Activated T-cell treated with anti-CD3 and anti-CD28 coated beads for 1 hour (primary cell): ENCODE measurements around the gene RBFOX2.
"Not testable (repeated sequence)": the region's sequence is repeated elsewhere in the genome, so short reads cannot be mapped to it uniquely, and the experiment has no call there.

Source experiments
- DNase-seq: peaks from one replicate; pipeline ENCODE4 v3.0.0-alpha.2; 2020; ENCODE audit warnings: low read depth

RBFOX2 gene

DNA sequence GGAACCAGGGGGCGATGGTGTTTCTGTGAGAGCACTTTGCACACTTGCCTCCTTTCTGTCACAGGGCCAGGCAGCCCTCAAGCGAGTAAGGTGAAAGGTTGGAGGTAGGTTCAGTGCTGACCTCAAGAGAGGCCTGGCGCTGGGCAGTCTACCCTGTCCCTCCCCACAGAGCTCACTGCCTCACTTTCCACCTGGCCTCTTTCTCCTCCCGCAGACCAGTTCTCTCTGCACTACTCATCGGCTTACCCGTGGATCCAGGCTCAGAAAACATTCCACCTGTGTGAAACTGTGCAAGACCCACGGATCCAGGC lies 294.2 kb downstream of the RBFOX2 start:
- no peak for DNase-seq

DNA sequence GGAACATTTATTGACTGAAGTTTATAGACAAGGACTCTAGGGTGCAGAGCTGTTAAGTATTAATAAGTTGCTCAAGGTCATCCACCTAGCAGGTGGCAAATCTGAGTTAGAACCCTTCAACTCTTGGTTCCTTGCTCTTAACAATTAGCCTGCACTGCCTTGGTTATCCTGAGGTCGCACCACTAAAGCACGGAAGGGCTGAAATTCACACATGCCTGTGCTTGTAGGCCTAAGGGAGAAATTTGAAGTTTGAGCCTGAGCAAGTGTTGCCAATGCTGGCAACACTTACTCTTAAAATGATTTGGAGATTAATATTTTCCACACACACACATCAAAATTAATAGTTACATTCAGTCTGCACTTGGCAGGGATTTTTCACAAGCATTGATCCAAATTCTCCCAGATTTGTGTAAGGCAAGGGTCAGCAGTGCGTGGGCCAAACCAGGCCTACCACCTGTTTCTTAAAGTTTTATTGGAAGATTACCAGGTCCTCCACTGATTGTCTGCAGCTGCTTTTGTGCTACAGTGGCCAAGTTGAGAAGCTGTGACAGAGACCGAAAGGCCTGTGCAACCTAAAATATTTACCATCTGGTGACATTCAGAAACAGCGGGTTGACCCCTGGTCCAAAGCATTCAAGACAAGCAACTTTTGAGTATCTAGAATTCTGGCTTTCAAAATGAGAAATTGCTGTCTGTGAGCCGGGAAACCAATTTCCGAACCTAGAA lies 294.7 kb downstream of the RBFOX2 start:
- no peak for DNase-seq

DNA sequence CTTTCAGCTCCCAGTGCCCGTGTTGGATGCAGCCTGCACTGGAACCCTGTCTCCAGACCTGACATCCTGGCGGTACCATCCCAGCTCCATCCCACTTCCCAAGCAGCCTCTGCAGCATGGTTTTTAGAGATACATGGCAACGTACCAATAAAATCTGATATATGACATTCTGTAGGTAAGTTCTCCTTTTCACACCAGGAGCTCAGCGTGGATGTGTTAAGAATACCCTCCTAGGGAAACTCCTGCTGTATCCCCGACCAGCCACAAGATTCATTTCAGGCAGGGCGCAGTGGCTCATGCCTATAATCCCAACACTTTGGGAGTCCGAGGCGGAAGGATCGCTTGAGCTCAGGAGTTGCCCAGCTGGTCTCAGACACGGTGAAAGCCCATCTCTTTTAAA lies 295.6 kb downstream of the RBFOX2 start:
- no peak for DNase-seq

DNA sequence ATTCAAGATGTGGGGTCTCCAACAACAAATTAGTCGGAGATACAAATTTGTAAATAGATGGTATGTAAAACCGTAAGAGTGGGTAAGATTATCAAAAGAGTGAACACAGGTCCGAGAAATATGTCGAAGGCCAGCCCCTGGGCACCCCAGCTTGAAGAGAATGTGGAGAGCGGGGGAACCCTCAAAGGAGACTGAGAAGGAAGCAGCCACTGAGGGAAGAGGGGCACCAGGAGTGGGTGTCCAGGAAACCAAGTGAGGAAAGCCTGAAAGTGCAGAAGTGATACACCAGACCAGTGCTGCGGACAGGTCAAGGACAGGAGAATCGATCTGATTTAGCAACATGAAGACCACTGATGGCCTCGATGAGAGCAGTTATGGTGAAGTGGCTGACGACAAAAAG lies 296.5 kb downstream of the RBFOX2 start:
- DNase-seq = no peak

DNA sequence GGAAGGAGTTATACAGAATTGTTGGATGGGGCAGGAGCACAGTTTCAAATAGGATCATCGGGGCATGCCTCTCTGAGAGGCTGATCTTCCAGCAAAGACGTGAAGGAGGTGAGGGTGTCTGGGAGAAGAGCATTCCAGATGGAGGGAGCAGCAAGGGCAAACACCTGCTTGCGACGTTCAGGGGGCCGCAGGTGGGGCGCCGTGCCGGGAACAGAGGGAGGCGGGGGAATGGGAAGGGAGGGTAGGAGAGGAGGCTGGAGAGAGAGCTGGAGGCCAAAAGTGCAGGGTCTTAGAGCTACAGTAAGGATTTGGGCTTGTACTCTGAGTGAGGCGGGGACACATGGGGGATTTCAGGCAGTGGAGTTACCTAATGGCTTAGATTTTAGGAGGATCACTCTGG lies 297.3 kb downstream of the RBFOX2 start:
- DNase-seq = no peak

DNA sequence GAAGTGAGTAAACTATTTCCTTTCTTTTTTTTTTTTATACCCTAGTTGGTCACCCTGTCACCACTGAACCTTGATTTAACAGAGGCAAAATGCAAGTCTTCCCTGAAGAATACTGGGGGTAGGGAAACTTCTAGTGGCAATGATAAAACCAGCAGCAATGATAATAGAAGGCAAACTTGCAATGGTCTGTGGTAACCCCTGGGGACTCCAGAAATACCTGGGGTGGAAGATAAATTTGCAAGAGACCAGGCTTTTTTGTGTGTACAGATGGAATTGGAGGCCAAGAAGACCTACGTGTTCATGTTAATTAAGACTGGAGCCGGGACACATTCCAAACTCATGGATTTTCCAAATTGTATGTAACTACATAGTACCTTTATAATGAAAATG lies 299.3 kb downstream of the RBFOX2 start:
- no peak for DNase-seq

DNA sequence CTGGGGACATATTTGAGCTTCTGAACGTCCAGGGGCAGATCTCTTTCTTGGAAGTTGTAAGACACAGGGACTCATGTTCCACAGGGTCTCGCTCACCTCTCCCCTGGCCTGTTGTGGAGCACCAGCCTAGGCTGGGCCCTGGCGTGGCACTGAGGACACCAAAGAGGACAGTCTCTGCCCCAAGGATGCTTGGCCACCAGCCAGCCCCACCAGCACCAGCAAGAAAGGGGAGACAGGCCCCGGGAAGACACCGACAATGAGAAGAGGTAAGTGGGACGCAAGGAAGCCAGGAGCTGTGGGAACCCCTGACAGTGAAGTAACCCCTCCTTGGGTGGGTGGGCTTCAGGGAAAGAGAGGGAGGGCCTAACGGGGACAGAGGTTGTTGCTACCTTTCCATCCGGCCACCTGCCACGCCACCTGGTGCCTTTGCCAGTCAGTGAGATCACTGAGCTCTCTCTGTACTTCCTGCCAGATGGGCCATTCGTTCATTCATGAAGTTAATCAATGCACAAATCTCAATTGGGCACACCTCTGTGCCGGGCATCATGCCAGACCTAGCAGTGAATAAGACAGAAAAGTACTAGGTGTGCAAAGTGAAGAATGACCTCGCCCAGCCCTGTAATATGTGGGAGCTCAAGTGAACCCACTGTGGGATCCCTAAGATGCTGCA lies 299.9 kb downstream of the RBFOX2 start:
- no peak for DNase-seq

DNA sequence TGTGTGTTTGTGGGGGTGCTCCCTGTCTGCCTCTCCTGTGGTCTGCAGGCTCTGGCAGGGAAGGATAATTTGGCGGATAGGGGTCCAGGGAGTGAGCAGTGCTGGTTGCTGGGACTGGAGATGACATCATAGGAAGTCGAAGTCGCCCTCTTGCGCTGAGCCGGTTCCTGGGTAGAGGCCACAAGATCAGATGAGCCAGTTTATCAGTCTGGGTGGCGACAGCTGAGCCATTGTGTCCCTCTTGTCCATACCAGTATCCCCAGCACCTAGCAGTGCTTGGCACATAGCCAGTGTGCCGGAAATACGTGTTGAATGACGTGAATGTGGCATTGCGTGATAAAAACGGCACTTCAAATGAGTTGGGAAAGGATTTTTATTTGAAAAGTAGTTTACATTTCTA lies 301.2 kb downstream of the RBFOX2 start:
- DNase-seq = no peak

DNA sequence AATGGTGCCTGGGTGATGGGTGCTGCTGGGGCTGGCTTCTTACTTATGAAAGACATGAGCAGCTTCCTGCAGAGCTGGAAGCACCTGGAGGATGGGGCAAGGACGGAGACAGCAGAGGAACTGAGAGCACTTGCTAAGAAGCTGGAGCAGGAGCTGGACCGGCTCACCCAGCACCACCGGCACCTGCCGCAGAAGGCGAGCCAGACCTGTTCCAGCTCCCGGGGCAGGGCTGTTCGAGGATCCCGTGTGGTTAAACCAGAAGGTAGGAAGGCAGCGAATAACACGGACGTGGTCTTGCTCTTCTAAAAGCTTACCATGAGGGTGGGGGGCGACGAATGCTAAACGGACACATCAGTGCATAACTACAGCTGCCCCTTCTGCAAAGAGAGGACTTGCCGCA lies 301.7 kb downstream of the RBFOX2 start:
- DNase-seq = no peak

DNA sequence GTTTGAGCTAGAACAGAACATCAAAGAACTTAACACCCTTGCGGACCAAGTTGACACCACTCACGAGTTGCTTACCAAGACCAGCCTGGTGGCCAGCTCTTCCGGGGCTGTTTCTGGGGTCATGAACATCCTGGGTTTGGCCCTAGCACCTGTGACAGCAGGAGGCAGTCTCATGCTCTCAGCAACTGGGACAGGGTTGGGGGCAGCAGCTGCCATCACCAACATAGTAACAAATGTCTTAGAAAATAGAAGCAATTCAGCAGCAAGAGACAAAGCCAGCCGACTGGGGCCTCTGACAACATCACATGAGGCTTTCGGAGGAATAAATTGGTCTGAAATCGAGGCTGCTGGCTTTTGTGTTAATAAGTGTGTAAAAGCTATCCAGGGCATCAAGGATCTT lies 302.2 kb downstream of the RBFOX2 start:
- no peak for DNase-seq

DNA sequence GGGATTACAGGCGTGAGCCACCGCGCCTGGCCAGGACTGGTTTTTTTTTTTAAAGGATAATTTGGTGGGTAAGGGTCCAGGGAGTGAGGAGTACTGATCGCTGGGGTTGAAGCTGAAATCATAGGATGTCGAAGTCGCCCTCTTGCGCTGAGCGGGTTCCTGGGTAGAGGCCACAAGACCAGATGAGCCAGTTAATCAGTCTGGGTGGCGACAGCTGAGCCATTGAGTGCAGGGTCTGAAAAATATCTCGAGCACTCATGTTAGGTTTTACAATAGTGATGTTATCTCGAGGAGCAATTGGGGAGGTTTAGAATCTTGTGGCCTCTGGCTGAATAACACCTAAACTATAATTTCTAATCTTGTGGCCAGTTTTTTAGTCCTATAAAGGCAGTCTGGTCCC lies 303.1 kb downstream of the RBFOX2 start:
- no peak for DNase-seq

DNA sequence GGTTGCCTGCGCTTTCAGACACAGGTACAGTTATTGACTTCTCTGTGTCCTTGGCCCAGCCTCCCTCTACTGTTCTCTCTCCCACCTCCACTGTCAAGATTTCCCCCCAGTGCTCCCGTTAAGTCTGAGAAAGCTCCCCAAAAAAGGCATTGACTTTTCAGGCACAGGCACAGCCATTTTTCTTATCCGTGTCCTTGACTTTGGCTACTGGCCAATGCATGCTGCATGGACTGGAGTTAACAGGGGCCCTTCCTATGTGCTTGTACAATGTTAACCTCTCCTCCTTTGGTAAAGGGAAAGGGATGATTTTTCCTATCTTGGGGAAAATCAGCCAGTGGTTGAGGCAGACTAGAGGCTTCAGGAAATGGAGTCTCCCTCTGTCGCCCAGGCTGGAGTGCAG lies 306.7 kb downstream of the RBFOX2 start:
- no peak for DNase-seq

DNA sequence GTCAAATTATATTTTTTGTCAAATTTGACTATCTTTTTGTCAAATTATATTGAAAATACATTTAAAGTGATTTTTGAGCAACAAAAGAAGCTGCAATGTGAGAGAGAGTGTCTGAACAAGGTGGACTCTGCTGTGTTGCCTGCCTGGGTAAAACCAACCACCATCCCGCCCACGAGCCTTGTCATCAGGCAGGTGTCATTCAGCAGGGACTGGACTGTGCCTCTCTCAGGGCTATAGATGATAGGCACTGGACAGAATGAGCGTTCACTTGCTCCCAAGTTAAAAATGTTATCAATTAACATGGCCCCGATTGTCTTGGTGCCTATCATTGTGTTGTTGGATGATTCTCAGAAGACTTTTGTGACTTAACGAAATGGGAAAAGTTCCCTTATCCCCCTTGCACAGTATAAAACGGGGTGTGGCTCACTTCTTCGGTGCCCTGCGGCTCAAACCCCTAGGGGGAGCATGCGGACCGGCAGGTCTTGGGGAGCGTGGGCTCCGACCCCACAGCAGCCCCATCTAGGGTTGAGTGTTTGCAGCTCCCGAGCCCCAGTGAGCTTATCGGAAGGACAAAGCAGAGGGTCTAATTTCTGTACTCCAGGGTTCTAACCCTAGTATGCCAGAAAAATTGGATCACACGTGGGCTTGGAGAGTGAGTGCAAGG lies 309.3 kb downstream of the RBFOX2 start:
- no peak for DNase-seq

DNA sequence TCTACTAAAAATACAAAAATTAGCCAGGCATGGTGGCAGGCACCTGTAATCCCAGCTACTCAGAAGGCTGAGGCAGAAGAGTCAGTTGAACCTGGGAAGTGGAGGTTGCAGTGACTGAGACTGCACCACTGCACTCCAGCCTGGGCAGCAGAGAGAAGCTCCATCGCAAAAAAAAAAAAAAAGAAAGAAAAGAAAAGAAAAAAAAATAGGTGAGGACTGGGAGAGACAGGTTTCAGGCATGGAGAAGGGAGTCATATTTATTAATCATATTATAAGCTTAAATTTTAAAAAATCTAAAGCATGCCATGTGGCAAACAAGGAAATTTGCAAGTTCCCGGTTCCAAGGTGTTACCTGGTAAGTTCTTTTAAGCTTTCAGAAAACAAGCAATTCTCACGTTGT lies 311.1 kb downstream of the RBFOX2 start, which contains the start of gene APOL5:
Gene APOL5, plus strand, starts transcription at position 301 of the 400 bp plus-strand sequence. Its CDS starts 0 bp downstream, at position 301.
- no peak for DNase-seq

DNA sequence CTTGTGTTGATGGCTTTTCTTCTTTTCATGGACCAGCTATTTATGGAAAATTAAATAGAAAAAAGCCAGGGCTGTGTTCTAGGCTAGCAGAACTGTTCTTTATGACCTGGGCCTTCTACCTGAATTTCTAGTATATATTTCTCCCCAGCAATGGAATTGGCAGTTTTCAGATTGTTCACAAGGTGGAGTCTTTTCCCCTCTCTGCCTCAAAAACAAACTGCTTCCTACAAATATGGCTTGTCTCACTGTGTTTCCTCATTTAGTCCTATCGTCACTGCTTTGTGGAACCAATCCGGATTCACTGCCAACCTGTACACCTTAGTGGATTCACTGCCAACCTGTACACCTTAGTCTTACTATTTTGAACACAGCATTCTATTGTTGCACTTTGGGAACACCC lies 316.0 kb downstream of the RBFOX2 start:
- no peak for DNase-seq

DNA sequence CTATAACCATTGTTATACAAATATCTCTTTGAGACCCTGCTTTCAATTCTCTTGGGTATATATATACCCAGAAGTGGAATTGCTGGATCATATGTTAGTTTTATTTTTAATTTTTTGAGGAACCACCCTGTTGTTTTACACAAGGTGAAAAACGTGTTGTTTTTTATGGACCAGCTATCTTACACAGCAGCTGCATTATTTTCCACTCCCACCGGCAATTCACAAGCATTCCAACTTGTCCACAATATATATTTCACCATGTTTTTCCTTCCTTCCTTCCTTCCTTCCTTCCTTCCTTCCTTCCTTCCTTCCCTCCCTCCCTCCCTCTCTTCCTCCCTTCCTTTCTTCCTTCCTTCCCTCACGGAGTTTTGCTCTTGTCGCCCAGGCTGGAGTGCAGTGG lies 317.3 kb downstream of the RBFOX2 start:
- DNase-seq = no peak

DNA sequence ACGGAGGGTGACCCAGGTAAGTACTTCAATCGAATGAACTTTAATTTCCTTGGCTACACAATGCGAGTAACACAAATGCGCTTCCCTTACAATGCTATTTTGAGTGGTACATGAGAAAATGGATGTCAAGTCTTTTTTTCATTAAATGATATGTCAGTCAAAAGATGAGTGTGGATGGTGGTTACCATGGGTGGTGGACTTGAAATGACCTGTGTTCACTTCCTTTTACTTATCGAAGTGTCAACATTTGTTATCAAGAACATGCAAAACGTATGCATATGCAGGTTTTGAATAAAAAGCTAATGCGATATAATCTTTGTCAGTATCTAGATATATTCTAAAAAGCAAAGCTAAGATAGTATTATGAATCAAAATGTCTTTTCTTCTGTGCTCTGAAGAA lies 319.7 kb downstream of the RBFOX2 start:
- DNase-seq = no peak

DNA sequence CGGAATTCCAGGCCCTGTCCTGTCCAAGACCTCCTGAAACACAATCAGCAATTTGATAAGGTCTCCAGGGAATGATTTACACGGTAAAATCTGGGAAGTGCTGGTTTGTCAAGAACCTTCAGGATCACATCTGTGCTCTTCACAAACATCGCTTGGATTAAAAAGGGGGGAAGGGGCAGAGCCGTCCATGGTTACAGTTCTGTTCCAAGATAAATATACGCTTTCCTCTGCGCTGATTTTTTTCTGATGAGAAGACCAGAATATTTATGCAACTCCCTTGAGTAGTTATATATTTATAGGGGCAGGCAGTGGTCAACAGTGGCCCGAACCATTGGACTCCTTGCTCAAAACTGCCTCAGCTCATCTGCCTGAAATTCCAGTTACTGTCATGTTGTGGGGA lies 320.2 kb downstream of the RBFOX2 start:
- DNase-seq = no peak

DNA sequence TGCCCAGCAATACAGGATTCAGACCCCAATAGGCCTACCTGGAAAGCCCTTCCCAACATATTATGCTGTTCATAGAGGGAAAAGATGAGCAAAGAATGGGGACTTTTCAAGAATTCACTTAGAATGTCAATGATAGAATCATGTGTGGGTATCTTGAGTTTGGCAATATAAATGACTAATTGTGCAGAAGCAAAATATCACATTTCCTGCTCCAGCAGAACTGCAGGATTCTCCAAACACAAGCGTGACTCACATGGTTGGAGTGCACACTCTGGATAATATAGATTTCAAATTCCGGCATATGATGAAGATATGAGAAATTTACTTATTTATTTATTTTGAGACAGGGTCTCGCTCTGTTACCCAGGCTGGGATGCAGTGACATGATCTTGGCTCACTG lies 323.5 kb downstream of the RBFOX2 start:
- DNase-seq = no peak

DNA sequence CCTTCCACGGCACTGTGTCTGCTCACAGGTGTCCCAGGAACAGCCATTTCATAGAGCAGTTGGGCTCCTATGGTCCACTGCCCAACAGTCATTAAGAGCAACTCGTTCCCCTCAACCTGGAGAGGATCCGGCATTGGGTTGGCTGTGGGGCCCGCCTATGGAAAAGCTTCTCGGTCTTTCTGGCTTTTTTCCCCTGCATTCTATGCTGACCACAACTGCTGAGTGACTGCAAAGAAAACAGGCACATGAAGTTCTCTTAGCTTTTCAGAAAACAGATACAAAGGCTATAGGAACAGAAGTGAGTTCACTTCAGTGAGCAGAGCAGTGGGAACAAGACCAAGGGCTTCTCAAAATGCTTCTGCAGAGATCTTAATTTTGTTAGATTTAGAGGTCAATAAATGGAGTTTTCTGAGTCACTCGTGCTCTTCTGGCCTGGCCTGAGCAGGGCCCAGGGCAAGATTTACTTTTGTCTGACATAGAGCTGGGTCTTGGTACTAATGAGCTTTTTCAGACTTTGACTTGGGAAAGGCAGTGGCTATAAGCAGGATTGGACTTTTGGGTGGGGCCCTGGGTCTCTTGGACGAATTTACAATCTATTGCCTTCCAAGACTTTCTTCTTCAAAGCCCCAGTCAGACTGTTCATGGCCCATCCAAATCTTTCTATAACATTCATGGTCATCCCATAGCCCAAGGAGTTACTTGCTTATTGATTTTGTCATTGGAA lies 324.6 kb downstream of the RBFOX2 start:
- DNase-seq = no peak

DNA sequence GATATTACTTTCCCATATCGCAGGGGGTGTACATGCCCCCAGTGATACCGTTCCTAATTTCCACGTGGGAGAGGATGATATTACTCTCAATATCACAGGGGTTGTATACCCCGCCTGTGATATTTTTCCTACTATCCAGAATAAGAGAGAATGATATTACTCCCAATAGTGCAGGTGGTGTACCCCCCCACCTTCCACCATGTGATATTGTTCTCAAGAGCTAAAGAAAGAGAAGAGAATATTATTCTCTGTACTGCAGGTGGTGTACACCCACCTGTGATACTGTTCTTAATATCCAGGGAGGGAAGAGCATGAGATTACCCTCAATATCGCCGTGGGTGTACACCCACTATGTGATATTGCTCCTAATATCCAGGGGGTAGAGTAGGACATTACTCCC lies 328.8 kb downstream of the RBFOX2 start:
- not testable (repeated sequence) for DNase-seq

DNA sequence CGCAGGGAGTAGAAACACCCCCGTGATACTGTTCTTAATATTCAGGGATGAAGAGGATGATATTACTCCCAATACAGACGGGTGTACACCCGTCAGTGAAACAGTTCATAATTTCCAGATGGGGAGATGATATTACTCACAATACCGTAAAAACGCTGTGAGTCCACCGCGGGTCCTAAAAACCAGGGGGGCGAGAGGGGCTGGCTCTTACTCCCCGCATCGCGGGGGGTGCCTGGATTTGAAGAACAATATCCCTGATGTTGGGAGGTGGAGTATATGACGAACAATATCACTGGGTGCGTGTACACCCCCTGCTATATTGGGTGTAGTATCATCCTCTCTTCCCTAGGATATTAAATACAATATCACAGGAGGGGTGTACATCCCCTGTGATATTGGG lies 331.5 kb downstream of the RBFOX2 start:
- no peak for DNase-seq

DNA sequence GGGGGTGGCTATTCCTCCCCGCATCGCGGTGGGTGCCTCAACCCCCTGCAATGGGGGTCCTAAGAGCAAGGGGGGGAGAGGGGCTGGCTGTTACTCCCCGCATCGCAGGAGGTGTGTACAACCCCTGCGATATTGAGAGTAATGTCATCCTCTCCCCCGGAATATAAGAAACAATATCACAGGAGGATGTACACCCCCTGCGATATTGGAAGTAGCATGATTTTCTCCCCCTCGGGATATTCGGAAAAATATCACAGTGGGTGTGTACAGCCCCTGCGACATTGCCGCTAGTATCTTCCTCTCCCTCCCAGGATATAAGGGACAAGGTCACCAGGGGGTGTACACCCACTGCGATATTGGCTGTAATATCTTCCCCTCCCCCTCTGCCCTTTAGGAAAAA lies 333.4 kb downstream of the RBFOX2 start:
- no peak for DNase-seq
